Fibroblast of villous mesenchyme (primary cell): ENCODE measurements around the gene GP5. TPM values are rescaled to one million over a fixed set of nuclear protein-coding genes. Genes with fewer than 3 reads are reported as not detected.
A peak's percentile ranks its signal among the peaks of the same experiment; 100 is the strongest.

Experiments
- DNase-seq: peaks from one replicate; pipeline ENCODE4 v3.0.0-alpha.2; 2010; ENCODE audit warnings: low read depth
- H3K4me3 ChIP-seq: 2 replicates; pipeline ENCODE4 v1.5.1; 2011; ENCODE audit warnings: low read depth, mild to moderate bottlenecking, low read length
- CTCF ChIP-seq: IDR thresholded peaks from 2 replicates; pipeline ENCODE4 v1.5.1; 2012; ENCODE audit warnings: low read depth, mild to moderate bottlenecking, low read length; ENCODE audit not compliant: insufficient read depth
- total RNA-seq: library from RNA; depleted of rRNA; stranded (reverse); fragments of >200 nt; gene quantifications from 2 replicates; pipeline ENCODE4 v1.2.3, GENCODE V29; 2012

Gene GP5, protein sequence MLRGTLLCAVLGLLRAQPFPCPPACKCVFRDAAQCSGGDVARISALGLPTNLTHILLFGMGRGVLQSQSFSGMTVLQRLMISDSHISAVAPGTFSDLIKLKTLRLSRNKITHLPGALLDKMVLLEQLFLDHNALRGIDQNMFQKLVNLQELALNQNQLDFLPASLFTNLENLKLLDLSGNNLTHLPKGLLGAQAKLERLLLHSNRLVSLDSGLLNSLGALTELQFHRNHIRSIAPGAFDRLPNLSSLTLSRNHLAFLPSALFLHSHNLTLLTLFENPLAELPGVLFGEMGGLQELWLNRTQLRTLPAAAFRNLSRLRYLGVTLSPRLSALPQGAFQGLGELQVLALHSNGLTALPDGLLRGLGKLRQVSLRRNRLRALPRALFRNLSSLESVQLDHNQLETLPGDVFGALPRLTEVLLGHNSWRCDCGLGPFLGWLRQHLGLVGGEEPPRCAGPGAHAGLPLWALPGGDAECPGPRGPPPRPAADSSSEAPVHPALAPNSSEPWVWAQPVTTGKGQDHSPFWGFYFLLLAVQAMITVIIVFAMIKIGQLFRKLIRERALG
- 0.32 TPM in 1 of 2 replicates, not detected in the other for total RNA-seq

GRCh38 chr3:194399166-194399565 lies at the start of gene GP5:
TSS of gene GP5 (minus strand) at chr3:194399266. CDS start at chr3:194398282, 984 bp downstream.
- DNase-seq = no peak
- peak within 1 kb of the TSS; percentile 8 for H3K4me3 ChIP-seq
- TF ChIP-seq CTCF = no peak

DNA sequence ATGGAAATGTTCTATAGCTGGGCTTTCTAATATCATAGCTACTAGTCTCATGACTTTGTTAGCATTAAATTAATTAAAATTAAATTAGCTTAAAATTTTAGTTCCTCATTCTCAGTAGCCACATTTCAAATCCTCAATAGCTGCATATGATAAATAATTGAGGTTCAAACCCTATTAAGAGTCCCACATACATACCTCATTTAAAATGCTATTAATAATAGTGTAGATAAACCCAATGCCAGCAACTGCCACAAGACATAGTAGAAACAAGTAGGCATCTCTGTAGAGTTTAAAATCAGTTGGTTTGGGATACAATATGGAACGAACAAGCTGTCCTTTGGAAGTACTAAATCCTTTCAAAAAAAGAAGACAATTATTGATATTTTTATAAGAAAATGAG lies 48.6 kb upstream of the GP5 start:
- no peak for DNase-seq
- no peak overlapping the region for H3K4me3 ChIP-seq
- no peak for TF ChIP-seq CTCF

DNA sequence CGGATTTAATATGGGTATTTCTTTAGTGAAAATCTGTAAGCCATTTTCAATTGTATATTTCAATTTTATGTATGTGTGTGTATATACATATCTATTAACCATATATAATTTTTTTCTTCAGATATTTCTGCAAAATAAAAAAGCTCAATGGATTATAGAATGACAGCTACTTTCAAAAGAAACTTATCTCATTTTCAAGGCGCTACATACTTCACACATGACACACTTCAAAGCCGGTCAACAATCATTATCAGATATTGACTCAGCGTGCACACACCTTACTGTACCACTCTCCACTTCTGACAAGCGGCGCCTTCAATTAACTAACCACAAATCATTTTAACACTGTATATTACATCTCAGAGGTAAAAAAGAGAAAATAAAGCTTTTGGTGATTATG lies 48.1 kb upstream of the GP5 start:
- TF ChIP-seq CTCF = no peak
- no peak for DNase-seq
- H3K4me3 ChIP-seq = no peak overlapping the region

DNA sequence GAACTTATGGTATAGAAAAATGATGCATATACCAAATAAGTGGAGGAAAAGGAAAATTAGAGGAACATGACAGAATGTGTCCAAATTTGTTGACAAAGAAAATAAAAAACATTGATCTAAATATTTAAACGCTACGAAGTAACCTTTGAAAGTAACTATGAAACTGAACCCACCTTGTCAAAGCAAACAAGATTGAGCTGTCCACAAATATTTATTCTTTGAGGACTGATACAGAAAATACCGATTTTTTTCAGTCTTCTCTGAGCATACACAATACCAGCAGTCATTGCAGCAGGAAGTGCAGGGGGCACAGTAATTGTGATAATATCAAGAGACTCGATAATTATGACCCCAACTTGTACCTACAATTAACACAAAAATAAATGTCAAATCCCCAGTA lies 47.7 kb upstream of the GP5 start:
- H3K4me3 ChIP-seq = no peak overlapping the region
- TF ChIP-seq CTCF = no peak

GRCh38 chr3:194446172-194446571 lies 47.1 kb upstream of the GP5 start:
- H3K4me3 ChIP-seq = no peak overlapping the region
- TF ChIP-seq CTCF = no peak
- no peak for DNase-seq

More for the DNA sequence above, 47.7 kb upstream of the GP5 start:
- no peak for DNase-seq

- no peak for DNase-seq
- no peak for TF ChIP-seq CTCF
- H3K4me3 ChIP-seq = no peak overlapping the region
These were observed 44.8 kb upstream of the GP5 start for GRCh38 chr3:194443901-194444300.

- no peak for DNase-seq
- H3K4me3 ChIP-seq = no peak overlapping the region
- TF ChIP-seq CTCF = no peak
These were observed 41.7 kb upstream of the GP5 start for GRCh38 chr3:194440756-194441155.
